ENCODE data around the gene PPFIA2.
"Not testable (repeated sequence)": the region's sequence is repeated elsewhere in the genome, so short reads cannot be mapped to it uniquely, and the experiment has no call there.

Gene PPFIA2

DNA sequence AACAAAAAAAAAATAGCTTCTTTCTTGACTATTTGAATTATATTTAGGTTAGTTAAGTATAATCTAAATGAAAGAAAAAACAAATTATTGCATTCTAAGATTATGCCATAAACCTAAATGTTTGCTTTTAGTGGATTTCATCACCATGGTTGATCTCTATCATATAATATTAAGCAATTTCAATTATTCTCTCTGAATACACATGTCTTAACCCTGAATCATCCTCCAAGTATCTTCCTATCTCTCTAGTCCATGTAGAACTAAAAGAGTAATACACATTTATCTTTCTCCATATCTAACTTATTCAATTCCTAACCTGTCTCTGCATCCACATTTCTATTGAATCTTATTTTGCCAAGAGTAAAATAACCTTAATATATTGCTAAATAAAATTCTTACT, 59.6 kb downstream of the PPFIA2 start:
- DNase-seq (ENCODE audit: low read depth, low spot score) = no peak
- H3K9ac ChIP-seq (ENCODE audit: insufficient read length) = no peak overlapping the region
- no peak overlapping the region for H3K4me3 ChIP-seq
- H3K9me3 ChIP-seq (ENCODE audit: low read depth, low read length) = no peaks in the 10 kb centered on the region
- no peaks in the 10 kb centered on the region for H3K36me3 ChIP-seq (ENCODE audit: insufficient read depth, low read length)
- no peak overlapping the region for H3K27ac ChIP-seq
- TF ChIP-seq POLR2AphosphoS5 (IDR thresholded peaks at IDR 0.05; ENCODE audit: borderline replicate concordance, low read depth, low read length) (no peak), EZH2 (IDR thresholded peaks at IDR 0.05) (no peak)

DNA sequence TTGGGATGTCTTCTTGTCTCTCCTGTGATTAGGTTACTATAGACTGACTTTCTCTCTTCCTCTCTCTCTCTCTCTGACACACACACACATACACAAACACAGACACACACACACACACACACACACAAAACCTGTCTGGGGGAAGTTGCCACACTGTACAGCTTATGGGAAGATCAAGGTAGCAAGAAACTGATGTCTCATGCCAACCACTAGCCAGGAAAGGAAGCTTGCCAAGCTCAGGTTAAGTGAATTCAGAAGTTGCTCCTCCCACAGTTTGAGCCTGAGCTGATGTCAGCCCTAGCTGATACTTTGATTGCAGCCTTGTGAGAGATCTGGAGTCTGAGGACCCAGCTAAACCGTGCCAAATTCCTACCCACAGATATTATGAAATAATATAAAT, 67.1 kb downstream of the PPFIA2 start:
- TF ChIP-seq FOXP2 (optimal IDR thresholded peaks at IDR 0.05; ENCODE audit: control extremely low read depth, extremely low read length, insufficient read depth) = no peak
- no peak for TF ChIP-seq EZH2 (IDR thresholded peaks at IDR 0.05)
- no peak for TF ChIP-seq POLR2AphosphoS5 (IDR thresholded peaks at IDR 0.05; ENCODE audit: borderline replicate concordance, low read depth, low read length)
- Histone ChIP-seq H3K27ac (no peak overlapping the region), H3K36me3 (ENCODE audit: insufficient read depth, low read length) (no peaks in the 10 kb centered on the region), H3K9me3 (ENCODE audit: low read depth, low read length) (no peaks in the 10 kb centered on the region), H3K9ac (ENCODE audit: insufficient read length) (no peak overlapping the region), H3K4me3 (no peak overlapping the region)
- no peak for DNase-seq (ENCODE audit: low read depth, low spot score)

DNA sequence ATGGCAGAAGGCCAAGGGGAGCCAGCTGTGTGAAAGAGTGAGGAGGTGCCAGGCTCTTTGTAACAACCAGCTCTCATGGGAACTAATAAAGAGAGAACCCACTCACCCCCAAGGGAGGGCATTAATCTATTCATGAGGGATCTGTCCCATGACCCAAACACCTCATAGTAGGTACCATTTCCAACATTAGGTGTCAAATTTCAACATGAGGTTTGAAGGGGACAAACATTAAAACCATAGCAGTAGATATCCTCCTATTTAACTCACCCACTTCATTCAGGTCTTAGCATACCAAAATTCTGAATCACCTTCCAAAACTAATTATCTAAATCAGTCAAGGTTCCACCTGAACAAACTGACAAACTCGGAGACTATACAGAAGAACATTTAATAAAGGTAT, 75.3 kb downstream of the PPFIA2 start:
- no peak for DNase-seq (ENCODE audit: low read depth, low spot score)
- no peak for TF ChIP-seq POLR2AphosphoS5 (IDR thresholded peaks at IDR 0.05; ENCODE audit: borderline replicate concordance, low read depth, low read length)
- no peak for TF ChIP-seq EZH2 (IDR thresholded peaks at IDR 0.05)
- TF ChIP-seq FOXP2 (optimal IDR thresholded peaks at IDR 0.05; ENCODE audit: control extremely low read depth, extremely low read length, insufficient read depth) = no peak

DNA sequence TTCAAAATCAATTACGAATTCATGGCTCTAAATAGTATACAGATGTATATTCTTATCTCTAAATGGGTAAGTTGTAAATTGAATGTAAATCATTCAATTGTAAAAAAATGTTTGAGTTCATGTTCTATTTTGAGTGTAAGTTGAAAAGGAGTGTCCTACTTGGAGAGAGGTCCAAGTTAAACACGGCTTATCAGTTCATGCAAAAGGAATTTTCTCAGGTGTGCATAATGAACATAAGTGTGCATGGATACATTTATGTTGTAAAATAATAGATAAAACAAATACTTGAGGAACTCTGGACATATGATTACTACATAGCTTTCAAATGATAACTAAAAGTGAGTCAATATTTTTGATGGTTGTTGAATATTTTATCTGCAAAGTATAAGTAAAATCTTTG, 79.5 kb downstream of the PPFIA2 start:
- no peak overlapping the region for H3K27ac ChIP-seq
- no peak overlapping the region for H3K9ac ChIP-seq (ENCODE audit: insufficient read length)
- H3K4me3 ChIP-seq = no peak overlapping the region
- TF ChIP-seq EZH2 (IDR thresholded peaks at IDR 0.05) = no peak
- no peak for TF ChIP-seq POLR2AphosphoS5 (IDR thresholded peaks at IDR 0.05; ENCODE audit: borderline replicate concordance, low read depth, low read length)
- DNase-seq (ENCODE audit: low read depth, low spot score) = no peak
- no peaks in the 10 kb centered on the region for H3K9me3 ChIP-seq (ENCODE audit: low read depth, low read length)
- no peaks in the 10 kb centered on the region for H3K36me3 ChIP-seq (ENCODE audit: insufficient read depth, low read length)

More for the DNA sequence above, 75.3 kb downstream of the PPFIA2 start:
- Histone ChIP-seq H3K36me3 (ENCODE audit: insufficient read depth, low read length) (no peaks in the 10 kb centered on the region), H3K4me3 (no peak overlapping the region), H3K9me3 (ENCODE audit: low read depth, low read length) (no peaks in the 10 kb centered on the region), H3K9ac (ENCODE audit: insufficient read length) (no peak overlapping the region), H3K27ac (no peak overlapping the region)

DNA sequence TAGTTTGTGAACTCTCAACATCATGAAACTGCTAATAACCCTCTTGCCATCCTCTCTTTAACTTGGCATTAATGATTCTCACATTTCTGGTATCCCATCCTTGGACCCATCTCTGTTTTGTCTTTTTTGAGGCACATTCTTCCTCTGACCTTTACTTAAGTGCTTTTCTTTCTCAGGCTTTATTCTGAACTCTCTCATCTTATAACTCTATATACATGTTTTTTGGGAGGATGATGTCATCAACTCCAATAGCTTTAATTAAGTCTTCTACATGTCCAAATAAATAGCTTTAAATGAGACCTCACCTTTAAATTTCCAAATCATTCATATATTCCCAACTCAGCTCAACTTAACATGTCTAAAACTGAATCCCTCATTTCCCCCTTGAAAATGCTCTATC, 88.4 kb downstream of the PPFIA2 start:
- TF ChIP-seq EZH2 (IDR thresholded peaks at IDR 0.05) = no peak
- no peak for TF ChIP-seq POLR2AphosphoS5 (IDR thresholded peaks at IDR 0.05; ENCODE audit: borderline replicate concordance, low read depth, low read length)
- TF ChIP-seq FOXP2 (optimal IDR thresholded peaks at IDR 0.05; ENCODE audit: control extremely low read depth, extremely low read length, insufficient read depth) = no peak
- Histone ChIP-seq H3K4me3 (no peak overlapping the region), H3K27ac (no peak overlapping the region), H3K9ac (ENCODE audit: insufficient read length) (no peak overlapping the region), H3K36me3 (ENCODE audit: insufficient read depth, low read length) (no peaks in the 10 kb centered on the region), H3K9me3 (ENCODE audit: low read depth, low read length) (no peaks in the 10 kb centered on the region)
- DNase-seq (ENCODE audit: low read depth, low spot score) = no peak

DNA sequence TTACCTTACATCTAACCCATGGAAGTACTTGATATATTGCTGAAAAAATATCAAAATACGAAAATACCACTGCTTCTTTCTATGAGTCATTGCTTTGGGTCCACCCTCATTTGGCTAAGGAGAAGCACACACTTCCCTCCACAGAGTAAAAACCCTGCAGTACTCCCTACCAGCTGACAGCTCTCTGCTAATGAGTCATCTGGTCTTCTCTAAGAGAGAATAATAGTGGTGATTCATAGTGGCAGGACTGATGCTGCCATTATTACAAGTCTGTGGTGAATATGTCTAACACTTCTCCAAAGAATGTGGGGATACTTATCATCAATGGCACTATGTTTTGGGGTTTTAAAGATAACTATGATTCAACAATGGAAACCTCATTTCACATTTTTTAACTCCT, 90.7 kb downstream of the PPFIA2 start:
- no peak overlapping the region for H3K27ac ChIP-seq
- TF ChIP-seq FOXP2 (optimal IDR thresholded peaks at IDR 0.05; ENCODE audit: control extremely low read depth, extremely low read length, insufficient read depth) (no peak), EZH2 (IDR thresholded peaks at IDR 0.05) (no peak), POLR2AphosphoS5 (IDR thresholded peaks at IDR 0.05; ENCODE audit: borderline replicate concordance, low read depth, low read length) (no peak)
- H3K4me3 ChIP-seq = no peak overlapping the region
- H3K9me3 ChIP-seq (ENCODE audit: low read depth, low read length) = no peaks in the 10 kb centered on the region
- no peaks in the 10 kb centered on the region for H3K36me3 ChIP-seq (ENCODE audit: insufficient read depth, low read length)
- no peak overlapping the region for H3K9ac ChIP-seq (ENCODE audit: insufficient read length)
- no peak for DNase-seq (ENCODE audit: low read depth, low spot score)

DNA sequence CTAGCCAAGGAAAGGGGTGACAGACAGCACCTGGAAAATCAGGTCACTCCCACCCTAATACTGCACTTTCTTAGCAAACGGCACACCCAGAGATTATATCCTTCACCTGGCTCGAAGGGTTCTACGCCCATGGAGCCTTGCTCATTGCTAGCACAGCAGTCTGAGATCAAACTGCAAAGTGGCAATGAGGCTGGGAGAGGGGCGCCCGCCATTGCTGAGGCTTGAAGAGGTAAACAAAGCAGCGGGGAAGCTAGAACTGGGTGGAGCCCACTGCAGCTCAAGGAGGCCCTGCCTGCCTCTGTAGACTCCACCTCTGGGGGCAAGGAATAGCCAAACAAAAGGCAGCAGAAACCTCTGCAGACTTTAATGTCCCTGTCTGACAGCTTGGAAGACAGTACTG, 99.8 kb downstream of the PPFIA2 start:
- H3K27ac ChIP-seq; H3K9me3 ChIP-seq (ENCODE audit: low read depth, low read length); DNase-seq (ENCODE audit: low read depth, low spot score); H3K36me3 ChIP-seq (ENCODE audit: insufficient read depth, low read length); H3K9ac ChIP-seq (ENCODE audit: insufficient read length); H3K4me3 ChIP-seq: not testable (repeated sequence)

DNA sequence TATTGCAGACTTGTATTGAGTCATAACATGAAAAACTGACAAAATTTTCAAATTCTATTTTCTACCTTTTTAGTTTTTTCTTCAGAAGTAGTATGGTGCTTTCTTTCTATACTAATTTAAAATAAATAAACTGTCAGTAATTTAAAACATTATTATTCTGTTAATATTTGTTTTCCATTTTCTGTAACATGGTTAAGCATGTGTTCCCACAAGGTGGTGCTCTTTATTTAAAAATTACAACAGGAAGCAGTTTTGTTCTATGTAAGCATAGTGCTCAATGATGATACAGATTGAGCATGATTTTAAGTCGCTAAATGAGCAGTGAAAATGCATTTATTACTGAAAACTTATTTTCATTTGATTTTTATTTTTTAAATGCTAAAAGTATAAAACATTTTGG, 114.6 kb downstream of the PPFIA2 start:
- DNase-seq (ENCODE audit: low read depth, low spot score) = peak; percentile 42
- Histone ChIP-seq H3K36me3 (ENCODE audit: insufficient read depth, low read length) (no peaks in the 10 kb centered on the region), H3K27ac (no peak overlapping the region), H3K4me3 (no peak overlapping the region), H3K9ac (ENCODE audit: insufficient read length) (no peak overlapping the region), H3K9me3 (ENCODE audit: low read depth, low read length) (no peaks in the 10 kb centered on the region)
- TF ChIP-seq FOXP2 (optimal IDR thresholded peaks at IDR 0.05; ENCODE audit: control extremely low read depth, extremely low read length, insufficient read depth) = no peak
- TF ChIP-seq POLR2AphosphoS5 (IDR thresholded peaks at IDR 0.05; ENCODE audit: borderline replicate concordance, low read depth, low read length) = no peak
- no peak for TF ChIP-seq EZH2 (IDR thresholded peaks at IDR 0.05)

DNA sequence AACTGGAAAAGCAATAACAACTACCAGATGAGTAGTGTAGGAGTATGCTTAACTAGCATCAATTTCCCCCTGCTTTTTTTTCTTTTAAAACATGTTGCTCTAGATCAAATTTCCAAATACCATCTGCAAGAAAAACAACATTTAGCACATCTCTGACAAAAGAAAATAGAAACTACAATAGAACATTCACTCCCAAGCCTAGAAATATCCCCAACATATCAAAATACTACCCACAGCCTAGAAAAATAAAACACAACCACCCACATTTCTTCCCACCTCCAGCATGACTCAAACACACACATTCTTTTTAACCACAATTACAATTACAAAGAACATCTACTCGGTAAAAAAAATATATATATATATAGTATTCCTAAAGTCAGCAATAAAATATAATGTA, 120.0 kb downstream of the PPFIA2 start:
- TF ChIP-seq FOXP2 (optimal IDR thresholded peaks at IDR 0.05; ENCODE audit: control extremely low read depth, extremely low read length, insufficient read depth) (no peak), EZH2 (IDR thresholded peaks at IDR 0.05) (no peak), POLR2AphosphoS5 (IDR thresholded peaks at IDR 0.05; ENCODE audit: borderline replicate concordance, low read depth, low read length) (no peak)
- DNase-seq (ENCODE audit: low read depth, low spot score) = no peak

More for the DNA sequence above, 120.0 kb downstream of the PPFIA2 start:
- Histone ChIP-seq H3K9ac (ENCODE audit: insufficient read length) (no peak overlapping the region), H3K9me3 (ENCODE audit: low read depth, low read length) (no peaks in the 10 kb centered on the region), H3K27ac (no peak overlapping the region), H3K4me3 (no peak overlapping the region), H3K36me3 (ENCODE audit: insufficient read depth, low read length) (no peaks in the 10 kb centered on the region)
